Osteocyte (in vitro differentiated cells): ENCODE data around the gene BAG3. TPM values are rescaled to one million over a fixed set of nuclear protein-coding genes. Genes with fewer than 3 reads are reported as not detected.

Source experiments
- DNase-seq: peaks from one replicate; pipeline ENCODE4 v3.0.0; 2021; ENCODE audit warnings: mixed read lengths; ENCODE audit not compliant: unreplicated experiment; ENCODE audit errors: extremely low spot score
- H3K27ac Mint-ChIP-seq: one replicate; pipeline ENCODE4 v1.8.0; 2021; ENCODE audit warnings: mild to moderate bottlenecking, mixed read lengths; ENCODE audit not compliant: unreplicated experiment
- H3K27me3 Mint-ChIP-seq: one replicate; pipeline ENCODE4 v1.8.0; 2021; ENCODE audit warnings: mixed read lengths; ENCODE audit not compliant: unreplicated experiment
- H3K36me3 Mint-ChIP-seq: one replicate; pipeline ENCODE4 v1.8.0; 2021; ENCODE audit warnings: mixed read lengths; ENCODE audit not compliant: unreplicated experiment
- H3K4me1 Mint-ChIP-seq: one replicate; pipeline ENCODE4 v1.8.0; 2021; ENCODE audit warnings: mixed read lengths; ENCODE audit not compliant: unreplicated experiment
- H3K4me3 Mint-ChIP-seq: one replicate; pipeline ENCODE4 v1.8.0; 2021; ENCODE audit warnings: mild to moderate bottlenecking, moderate library complexity, mixed read lengths; ENCODE audit not compliant: unreplicated experiment
- H3K9me3 Mint-ChIP-seq: one replicate; pipeline ENCODE4 v1.8.0; 2021; ENCODE audit warnings: mixed read lengths; ENCODE audit not compliant: unreplicated experiment
- total RNA-seq: library from RNA; stranded (reverse); gene quantifications from 2 replicates; pipeline ENCODE4 v1.2.1, GENCODE V29; 2021
- TF ChIP-seq, protein P1 (sequence below): fragments of 200-600 bp; sonication (generic); IDR thresholded peaks from 2 replicates; pipeline ENCODE4 v1.5.0; 2021; ENCODE audit warnings: antibody characterized with exemption, mild to moderate bottlenecking, moderate library complexity

Gene BAG3
- total RNA-seq, 1 donor from 2014 or later, result 41.0 TPM

- Mint-ChIP-seq H3K4me1 (peaks cover 50% of the 10 kb centered on the region), H3K4me3 (peak overlapping the region; percentile 35), H3K9me3 (no peaks in the 10 kb centered on the region), H3K27me3 (no peaks in the 10 kb centered on the region), H3K27ac (peak overlapping the region; percentile 56), H3K36me3 (peaks cover 17% of the 10 kb centered on the region)
- no peak for DNase-seq
- TF ChIP-seq, protein P1, sequence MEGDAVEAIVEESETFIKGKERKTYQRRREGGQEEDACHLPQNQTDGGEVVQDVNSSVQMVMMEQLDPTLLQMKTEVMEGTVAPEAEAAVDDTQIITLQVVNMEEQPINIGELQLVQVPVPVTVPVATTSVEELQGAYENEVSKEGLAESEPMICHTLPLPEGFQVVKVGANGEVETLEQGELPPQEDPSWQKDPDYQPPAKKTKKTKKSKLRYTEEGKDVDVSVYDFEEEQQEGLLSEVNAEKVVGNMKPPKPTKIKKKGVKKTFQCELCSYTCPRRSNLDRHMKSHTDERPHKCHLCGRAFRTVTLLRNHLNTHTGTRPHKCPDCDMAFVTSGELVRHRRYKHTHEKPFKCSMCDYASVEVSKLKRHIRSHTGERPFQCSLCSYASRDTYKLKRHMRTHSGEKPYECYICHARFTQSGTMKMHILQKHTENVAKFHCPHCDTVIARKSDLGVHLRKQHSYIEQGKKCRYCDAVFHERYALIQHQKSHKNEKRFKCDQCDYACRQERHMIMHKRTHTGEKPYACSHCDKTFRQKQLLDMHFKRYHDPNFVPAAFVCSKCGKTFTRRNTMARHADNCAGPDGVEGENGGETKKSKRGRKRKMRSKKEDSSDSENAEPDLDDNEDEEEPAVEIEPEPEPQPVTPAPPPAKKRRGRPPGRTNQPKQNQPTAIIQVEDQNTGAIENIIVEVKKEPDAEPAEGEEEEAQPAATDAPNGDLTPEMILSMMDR, result no peak
Measured at GRCh38 chr10:119680650-119681081, 29.5 kb downstream of the BAG3 start.

DNA sequence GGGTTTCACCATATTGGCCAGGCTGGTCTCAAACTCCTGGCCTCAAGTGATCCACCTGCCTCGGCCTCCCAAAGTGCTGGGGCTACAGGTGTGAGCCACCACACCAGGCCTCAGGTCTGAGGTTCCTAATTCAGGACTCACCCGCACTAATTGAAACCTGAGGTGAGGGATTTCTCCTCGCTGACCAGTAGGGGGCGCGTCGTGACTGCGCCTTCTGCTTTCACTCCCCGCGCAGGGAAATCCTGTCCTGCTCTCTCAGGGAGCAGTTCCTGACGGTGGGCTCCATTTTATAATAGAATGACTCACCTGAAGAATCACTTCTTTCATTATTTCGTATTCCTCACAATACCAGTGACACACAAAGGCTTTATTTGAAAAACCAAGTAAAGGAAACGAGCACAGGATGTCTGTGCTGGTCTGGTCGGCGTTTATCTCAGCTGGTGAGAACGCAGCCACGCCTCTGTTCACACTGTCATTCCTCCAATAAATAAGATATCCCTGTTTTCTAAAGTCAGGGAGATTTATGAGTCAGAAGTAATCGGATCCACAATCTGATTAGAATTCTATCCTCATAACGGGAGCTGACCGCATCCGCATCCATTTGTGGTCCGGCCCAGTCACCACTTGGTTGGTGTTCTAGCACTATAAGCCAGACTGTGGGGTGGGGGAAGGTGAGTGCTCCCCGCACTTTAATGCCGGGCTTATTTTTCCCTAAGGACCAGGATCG, 35.4 kb downstream of the BAG3 start:
- no peaks in the 10 kb centered on the region for H3K9me3 Mint-ChIP-seq
- H3K4me3 Mint-ChIP-seq, result no peak overlapping the region
- no peaks in the 10 kb centered on the region for H3K36me3 Mint-ChIP-seq
- DNase-seq, result peak; percentile 90
- H3K27me3 Mint-ChIP-seq, result no peaks in the 10 kb centered on the region
- TF ChIP-seq, protein P1, result peak; percentile 97
- H3K27ac Mint-ChIP-seq, result no peak overlapping the region
- H3K4me1 Mint-ChIP-seq, result peaks cover 16% of the 10 kb centered on the region

DNA sequence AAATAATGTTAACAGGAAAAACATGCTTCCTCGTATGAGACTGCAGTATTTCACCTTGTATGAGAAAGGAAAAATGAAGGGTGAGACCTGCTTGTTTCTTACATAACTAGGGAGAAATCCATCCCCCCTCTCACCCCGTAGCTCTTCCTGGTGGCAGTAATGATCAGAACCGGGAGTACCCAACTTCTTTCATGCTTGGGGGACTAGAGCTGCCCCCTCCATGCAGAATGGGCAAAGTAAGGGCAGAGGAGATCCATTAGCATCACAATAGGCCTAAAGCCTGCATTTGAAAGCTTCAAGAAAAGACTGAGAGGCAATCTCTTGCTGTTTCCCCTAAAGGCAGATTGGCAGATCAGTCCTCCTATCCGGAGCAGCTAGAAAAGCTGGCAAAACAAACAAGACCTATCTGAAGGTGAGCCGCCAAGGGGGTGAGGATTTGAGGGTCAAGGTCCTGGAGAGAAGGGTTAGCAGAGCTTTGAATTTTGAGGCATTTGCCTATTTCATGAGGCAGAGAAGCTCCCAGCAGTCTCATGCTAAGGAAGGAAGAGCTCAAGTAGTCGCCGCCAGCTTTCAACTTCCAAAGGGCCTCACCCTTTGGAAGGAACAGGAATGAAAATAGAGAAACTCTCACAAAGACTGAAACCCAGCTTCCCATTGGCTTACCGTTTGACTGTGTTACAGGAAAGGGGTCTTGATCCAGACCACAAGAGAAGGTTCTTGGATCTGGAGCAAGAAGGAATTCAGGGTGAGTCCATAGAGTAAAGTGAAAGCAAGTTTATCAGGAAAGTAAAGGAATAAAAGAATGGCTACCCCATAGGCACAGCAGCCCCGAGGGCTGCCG, 36.2 kb downstream of the BAG3 start:
- Mint-ChIP-seq H3K27me3 (no peaks in the 10 kb centered on the region), H3K4me3 (no peak overlapping the region), H3K4me1 (peaks cover 10% of the 10 kb centered on the region), H3K27ac (no peak overlapping the region), H3K36me3 (no peaks in the 10 kb centered on the region), H3K9me3 (no peaks in the 10 kb centered on the region)
- TF ChIP-seq, protein P1, result no peak
- no peak for DNase-seq

DNA sequence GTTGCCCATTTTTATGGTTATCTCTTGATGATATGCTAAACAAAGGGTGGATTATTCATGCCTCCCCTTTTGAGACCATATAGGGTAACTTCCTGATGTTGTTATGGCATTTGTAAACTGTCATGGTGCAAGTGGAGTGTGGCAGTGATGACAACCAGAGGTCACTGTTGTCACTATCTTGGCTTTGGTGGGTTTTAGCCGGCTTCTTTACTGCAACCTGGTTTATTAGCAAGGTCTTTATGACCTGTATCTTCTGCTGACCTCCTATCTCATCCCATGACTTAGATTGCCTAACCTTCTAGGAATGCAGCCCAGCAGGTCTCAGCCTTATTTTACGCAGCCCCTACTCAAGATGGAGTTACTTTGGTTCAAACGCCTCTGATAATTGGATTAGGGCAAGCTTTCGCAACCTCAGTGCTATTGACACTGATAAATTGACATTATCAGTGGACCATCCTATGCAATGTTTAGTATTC, 36.9 kb downstream of the BAG3 start:
- no peaks in the 10 kb centered on the region for H3K36me3 Mint-ChIP-seq
- H3K9me3 Mint-ChIP-seq, result no peaks in the 10 kb centered on the region
- no peaks in the 10 kb centered on the region for H3K27me3 Mint-ChIP-seq
- no peak overlapping the region for H3K4me3 Mint-ChIP-seq
- TF ChIP-seq, protein P1, result no peak
- peaks cover 9% of the 10 kb centered on the region for H3K4me1 Mint-ChIP-seq
- DNase-seq, result no peak
- H3K27ac Mint-ChIP-seq, result no peak overlapping the region
